Hepatocyte (in vitro differentiated cells): ENCODE data around the gene FTMT. TPM values are rescaled to one million over a fixed set of nuclear protein-coding genes. Genes with fewer than 3 reads are reported as not detected.

ENCODE experiments used
- DNase-seq: peaks from one replicate; pipeline ENCODE4 v3.0.0-alpha.2; 2016; ENCODE audit warnings: low spot score
- H2AFZ ChIP-seq: fragments of 200-600 bp; sonication (generic); 2 replicates; pipeline ENCODE4 v1.6.0; 2016; ENCODE audit warnings: antibody characterized with exemption, mild to moderate bottlenecking
- H3K27ac ChIP-seq: fragments of 200-600 bp; sonication (generic); 2 replicates; pipeline ENCODE4 v1.5.1; 2016; ENCODE audit warnings: mild to moderate bottlenecking
- H3K27me3 ChIP-seq: fragments of 200-600 bp; sonication (generic); 2 replicates; pipeline ENCODE4 v1.6.1; 2016
- H3K36me3 ChIP-seq: fragments of 200-600 bp; sonication (generic); replicated peaks from 2 replicates; pipeline ENCODE4 v1.5.1; 2016; ENCODE audit warnings: low read depth; ENCODE audit not compliant: insufficient read depth
- H3K4me1 ChIP-seq: fragments of 200-600 bp; sonication (generic); 2 replicates; pipeline ENCODE4 v1.5.1; 2016; ENCODE audit warnings: mild to moderate bottlenecking, moderate library complexity; ENCODE audit not compliant: insufficient read depth
- H3K4me2 ChIP-seq: fragments of 200-600 bp; sonication (generic); 2 replicates; pipeline ENCODE4 v1.6.0; 2016
- H3K4me3 ChIP-seq: fragments of 200-600 bp; sonication (generic); 2 replicates; pipeline ENCODE4 v1.5.1; 2016; ENCODE audit warnings: mild to moderate bottlenecking
- H3K79me2 ChIP-seq: fragments of 200-600 bp; sonication (generic); 2 replicates; pipeline ENCODE4 v1.6.0; 2017; ENCODE audit warnings: mild to moderate bottlenecking
- H3K9me2 ChIP-seq: fragments of 200-600 bp; sonication (generic); replicated peaks from 2 replicates; pipeline ENCODE4 v1.6.0; 2017; ENCODE audit warnings: mild to moderate bottlenecking; ENCODE audit not compliant: insufficient read depth
- H3K9me3 ChIP-seq: fragments of 200-600 bp; sonication (generic); 2 replicates; pipeline ENCODE4 v1.5.1; 2016; ENCODE audit warnings: low read depth, mild to moderate bottlenecking
- H4K20me1 ChIP-seq: fragments of 200-600 bp; sonication (generic); 2 replicates; pipeline ENCODE4 v1.6.0; 2016; ENCODE audit warnings: mild to moderate bottlenecking; ENCODE audit not compliant: insufficient read depth, poor library complexity, severe bottlenecking
- EZH2 ChIP-seq: fragments of 200-600 bp; sonication (generic); IDR thresholded peaks from 2 replicates; pipeline ENCODE4 v1.6.1; 2016; ENCODE audit warnings: antibody characterized with exemption, mild to moderate bottlenecking, borderline replicate concordance
- EZH2phosphoT487 ChIP-seq: fragments of 200-600 bp; sonication (generic); IDR thresholded peaks from one replicate; pipeline ENCODE4 v1.6.1; 2018; ENCODE audit warnings: antibody characterized with exemption, mild to moderate bottlenecking, low read depth, moderate library complexity; ENCODE audit not compliant: unreplicated experiment, severe bottlenecking
- WGBS: methylation state at CpG from one replicate; pipeline ENCODE4 v1.1.6; 2016; ENCODE audit warnings: low lambda C conversion rate; ENCODE audit errors: missing lambda C conversion rate; 5-methylcytosine and 5-hydroxymethylcytosine counted together
- polyA plus RNA-seq: library from polyadenylated mRNA; unstranded; fragments of >200 nt; fragmentation: Nextera tagmentation; extraction: Ambion mirVana; gene quantifications from 2 replicates; pipeline ENCODE4 v1.2.1, GENCODE V29; 2016
- total RNA-seq: library from RNA; depleted of rRNA; stranded (reverse); fragments of >200 nt; gene quantifications from 2 replicates; pipeline ENCODE4 v1.2.3, GENCODE V29; 2014
- TF ChIP-seq, protein P1 (sequence below): fragments of 200-600 bp; sonication (generic); IDR thresholded peaks from 2 replicates; pipeline ENCODE4 v1.5.1; 2016; ENCODE audit warnings: antibody characterized with exemption, mild to moderate bottlenecking; ENCODE audit not compliant: poor library complexity

Gene FTMT
- total and polyA plus RNA-seq, 2 experiments from 2014 or later, result not detected

GRCh38 chr5:121887727-121888126 is 36.0 kb downstream of the FTMT start:
- Histone ChIP-seq H3K9me2 (no peaks in the 10 kb centered on the region), H3K36me3 (no peaks in the 10 kb centered on the region), H4K20me1 (no peaks in the 10 kb centered on the region), H3K4me1 (no peaks in the 10 kb centered on the region), H3K27ac (no peak overlapping the region), H3K9me3 (no peaks in the 10 kb centered on the region), H2AFZ (no peak overlapping the region), H3K4me3 (no peak overlapping the region), H3K27me3 (no peaks in the 10 kb centered on the region), H3K79me2 (no peaks in the 10 kb centered on the region), H3K4me2 (no peak overlapping the region)
- DNase-seq, result no peak
- TF ChIP-seq, protein P1, sequence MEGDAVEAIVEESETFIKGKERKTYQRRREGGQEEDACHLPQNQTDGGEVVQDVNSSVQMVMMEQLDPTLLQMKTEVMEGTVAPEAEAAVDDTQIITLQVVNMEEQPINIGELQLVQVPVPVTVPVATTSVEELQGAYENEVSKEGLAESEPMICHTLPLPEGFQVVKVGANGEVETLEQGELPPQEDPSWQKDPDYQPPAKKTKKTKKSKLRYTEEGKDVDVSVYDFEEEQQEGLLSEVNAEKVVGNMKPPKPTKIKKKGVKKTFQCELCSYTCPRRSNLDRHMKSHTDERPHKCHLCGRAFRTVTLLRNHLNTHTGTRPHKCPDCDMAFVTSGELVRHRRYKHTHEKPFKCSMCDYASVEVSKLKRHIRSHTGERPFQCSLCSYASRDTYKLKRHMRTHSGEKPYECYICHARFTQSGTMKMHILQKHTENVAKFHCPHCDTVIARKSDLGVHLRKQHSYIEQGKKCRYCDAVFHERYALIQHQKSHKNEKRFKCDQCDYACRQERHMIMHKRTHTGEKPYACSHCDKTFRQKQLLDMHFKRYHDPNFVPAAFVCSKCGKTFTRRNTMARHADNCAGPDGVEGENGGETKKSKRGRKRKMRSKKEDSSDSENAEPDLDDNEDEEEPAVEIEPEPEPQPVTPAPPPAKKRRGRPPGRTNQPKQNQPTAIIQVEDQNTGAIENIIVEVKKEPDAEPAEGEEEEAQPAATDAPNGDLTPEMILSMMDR, result no peak
- no peak for TF ChIP-seq EZH2
- no peak for TF ChIP-seq EZH2phosphoT487

DNA sequence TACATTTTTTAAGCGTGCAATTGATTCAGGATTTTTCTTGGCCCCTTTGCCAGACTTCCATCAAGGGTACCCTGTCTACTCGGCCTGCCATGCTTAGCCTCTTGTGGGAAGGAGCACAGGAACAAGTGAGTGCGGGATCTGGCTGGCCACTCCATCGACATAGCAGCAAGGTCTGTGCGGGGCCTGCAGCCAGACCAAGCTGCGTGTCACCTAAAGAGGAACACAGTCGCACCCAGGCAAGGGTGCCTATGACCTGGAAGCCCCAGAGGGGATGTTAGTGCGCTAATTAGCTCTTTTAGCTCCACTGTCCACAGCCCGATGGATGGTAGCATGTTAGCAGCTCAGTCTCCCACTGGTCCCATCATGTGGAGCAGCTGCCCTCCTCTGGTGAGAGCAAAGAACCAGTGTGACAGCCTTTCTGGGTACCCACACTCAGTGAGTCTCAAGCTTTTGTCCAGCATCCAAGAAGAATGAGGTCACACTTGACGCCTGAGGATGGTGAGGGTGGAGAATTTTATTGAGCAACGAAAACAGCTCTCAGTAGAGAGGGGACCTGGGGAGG is 38.7 kb downstream of the FTMT start:
- TF ChIP-seq EZH2phosphoT487 (no peak), EZH2 (no peak)
- TF ChIP-seq, protein P1, result no peak
- DNase-seq, result no peak

DNA sequence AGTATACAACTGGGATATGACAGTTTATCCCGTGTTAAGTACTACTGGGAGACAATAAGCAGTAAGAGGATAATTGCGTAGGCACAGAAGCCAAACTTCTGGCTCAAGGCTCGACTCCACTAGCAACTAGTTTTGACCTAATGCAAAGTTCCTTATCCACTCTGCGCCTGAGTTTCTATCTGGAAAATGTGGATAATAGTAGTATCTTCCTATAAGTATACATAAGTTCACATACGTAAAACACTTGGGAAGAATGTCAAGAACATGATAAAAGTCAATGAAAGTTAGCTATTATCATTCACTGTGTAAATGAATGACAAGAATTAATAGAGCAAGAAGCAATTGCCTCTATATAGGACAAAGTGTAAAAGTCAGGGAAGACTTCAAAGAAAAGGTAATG is 45.7 kb downstream of the FTMT start:
- no peaks in the 10 kb centered on the region for H3K79me2 ChIP-seq
- DNase-seq, result no peak

More for the DNA sequence above, 38.7 kb downstream of the FTMT start:
- Histone ChIP-seq H4K20me1 (no peaks in the 10 kb centered on the region), H2AFZ (no peak overlapping the region), H3K36me3 (no peaks in the 10 kb centered on the region), H3K4me2 (no peak overlapping the region), H3K4me3 (no peak overlapping the region), H3K9me2 (no peaks in the 10 kb centered on the region), H3K27ac (no peak overlapping the region), H3K4me1 (no peaks in the 10 kb centered on the region), H3K27me3 (no peaks in the 10 kb centered on the region), H3K79me2 (no peaks in the 10 kb centered on the region), H3K9me3 (no peaks in the 10 kb centered on the region)
- 93% methylated on average over 11 of the region's 11 CpGs for WGBS

More for the DNA sequence above, 45.7 kb downstream of the FTMT start:
- H3K9me3 ChIP-seq, result no peaks in the 10 kb centered on the region
- H3K27me3 ChIP-seq, result no peaks in the 10 kb centered on the region
- no peaks in the 10 kb centered on the region for H3K4me1 ChIP-seq
- peak overlapping the region; percentile 10 for H2AFZ ChIP-seq
- no peaks in the 10 kb centered on the region for H4K20me1 ChIP-seq
- no peak overlapping the region for H3K27ac ChIP-seq
- WGBS, result 87% methylated on average over 5 of the region's 5 CpGs
- H3K9me2 ChIP-seq, result no peaks in the 10 kb centered on the region
- TF ChIP-seq EZH2 (no peak), EZH2phosphoT487 (no peak)
- TF ChIP-seq, protein P1, result no peak
- no peaks in the 10 kb centered on the region for H3K36me3 ChIP-seq
- no peak overlapping the region for H3K4me2 ChIP-seq
- H3K4me3 ChIP-seq, result no peak overlapping the region
